ENCODE results near the gene NFATC4.
A peak's percentile ranks its signal among the peaks of the same experiment; 100 is the strongest.

- TF ChIP-seq CTCF (IDR thresholded peaks at IDR 0.05 in 8 of 11, conservative IDR thresholded peaks at IDR 0.05 in 3 of 11) = no peak
- peak in 2 of 3 donors; percentile 36 to 44 for TF ChIP-seq POLR2AphosphoS5 (IDR thresholded peaks at IDR 0.05)
These were observed 4.9 kb downstream of the NFATC4 start for GRCh38 chr14:24372701-24373416.

Measured in spleen (tissue), 7 donors.